Uterus (tissue), 4 donors: Measurements from ENCODE around the gene TPRA1. TPM values are rescaled to one million over a fixed set of nuclear protein-coding genes. Genes with fewer than 3 reads are reported as not detected.

ENCODE experiments used
- DNase-seq, 2 donors: peaks; one replicate each; pipeline ENCODE4 v3.0.0-alpha.2; 2019 to 2020
- H3K27ac ChIP-seq, 2 donors: fragments of 200-600 bp; sonication (generic); 1 replicate in 1 of 2; 2 replicates in 1 of 2; pipeline ENCODE4 v1.5.1; 2016 to 2018
- H3K27me3 ChIP-seq, 2 donors: fragments of 200-600 bp; sonication (generic); one replicate each; pipeline ENCODE4 v1.5.1; 2018 to 2019; ENCODE audit warnings: control low read depth in 1 of 2
- H3K36me3 ChIP-seq, 2 donors: fragments of 200-600 bp; sonication (generic); one replicate each; pipeline ENCODE4 v1.5.1; 2019; ENCODE audit warnings: control low read depth in 1 of 2
- H3K4me1 ChIP-seq, 2 donors: fragments of 200-600 bp; sonication (generic); one replicate each; pipeline ENCODE4 v1.5.1; 2018 to 2019; ENCODE audit warnings: control low read depth in 1 of 2
- H3K4me3 ChIP-seq, 2 donors: fragments of 200-600 bp; sonication (generic); 1 replicate in 1 of 2; 2 replicates in 1 of 2; pipeline ENCODE4 v1.5.1; 2018 to 2019; ENCODE audit warnings: mild to moderate bottlenecking in 1 of 2
- H3K9me3 ChIP-seq, 2 donors: fragments of 200-600 bp; sonication (generic); one replicate each; pipeline ENCODE4 v1.5.1; 2019; ENCODE audit warnings: control low read depth in 1 of 2
- CTCF ChIP-seq, 4 experiments: fragments of 200-600 bp in 2 of 4; fragments of 450-650 bp in 2 of 4; sonication (generic) in 2 of 4; IDR thresholded peaks; one replicate each; pipeline ENCODE4 v1.5.1; 2016 to 2019; ENCODE audit warnings: antibody characterized with exemption in 4 of 4, mild to moderate bottlenecking in 2 of 4, moderate library complexity in 1 of 4
- POLR2A ChIP-seq, 2 donors: fragments of 450-650 bp; IDR thresholded peaks; one replicate each; pipeline ENCODE4 v1.6.1; 2016; ENCODE audit warnings: antibody characterized with exemption in 2 of 2, mild to moderate bottlenecking in 1 of 2, moderate library complexity in 1 of 2
- intact Hi-C: fragments of 100-400 bp; cut with DNase I; formaldehyde crosslinking; loops from one replicate; pipeline ENCODE4 v1.15.1; 2023; ENCODE audit warnings: low total_unique reads
- total RNA-seq, 4 donors: library from RNA; depleted of rRNA in 3 of 4; stranded (reverse); fragments of >200 nt in 3 of 4; gene quantifications; one replicate each; pipeline versions ENCODE4 v1.1.0 to v1.2.4, GENCODE V29; 2014 to 2023
- donor health status: DM: yes; HTN: yes; CAD: no.

The TPRA1 gene
- total RNA-seq, 4 donors from 2014 or later, result 22.4 to 72.5 (median 37.7) TPM

GRCh38 chr3:127580327-127581060, 10.0 kb downstream of the TPRA1 start:
- Histone ChIP-seq H3K9me3 (no peaks in the 10 kb centered on the region), H3K36me3 (no peaks in the 10 kb centered on the region), H3K27me3 (no peaks in the 10 kb centered on the region), H3K4me1 (peaks cover 0 to under 1% of the 10 kb centered on the region in 2 donors), H3K4me3 (no peak overlapping the region), H3K27ac (no peak overlapping the region)
- no peak for TF ChIP-seq POLR2A (IDR thresholded peaks at IDR 0.05)
- intact Hi-C loops, result no loop called here
- DNase-seq, result no peak

- Histone ChIP-seq H3K4me1 (peaks cover 0 to 4% of the 10 kb centered on the region in 2 donors), H3K9me3 (no peaks in the 10 kb centered on the region), H3K36me3 (no peaks in the 10 kb centered on the region), H3K27ac (no peak overlapping the region), H3K4me3 (no peak overlapping the region), H3K27me3 (no peaks in the 10 kb centered on the region)
- intact Hi-C loops, result no loop called here
- TF ChIP-seq POLR2A (IDR thresholded peaks at IDR 0.05) (no peak), CTCF (IDR thresholded peaks at IDR 0.05) (no peak)
- no peak for DNase-seq
Measured at GRCh38 chr3:127578802-127579201, 11.7 kb downstream of the TPRA1 start.

- H3K27ac ChIP-seq, result no peak overlapping the region
- H3K4me3 ChIP-seq, result no peak overlapping the region
- H3K36me3 ChIP-seq, result no peaks in the 10 kb centered on the region
- peaks cover 0 to 4% of the 10 kb centered on the region in 2 donors for H3K4me1 ChIP-seq
- no peak for DNase-seq
- TF ChIP-seq POLR2A (IDR thresholded peaks at IDR 0.05) (no peak), CTCF (IDR thresholded peaks at IDR 0.05) (no peak)
- intact Hi-C loops, result no loop called here
- no peaks in the 10 kb centered on the region for H3K9me3 ChIP-seq
- H3K27me3 ChIP-seq, result no peaks in the 10 kb centered on the region
Measured at GRCh38 chr3:127578168-127578567, 12.4 kb downstream of the TPRA1 start.

GRCh38 chr3:127577448-127577847, 13.1 kb downstream of the TPRA1 start:
- H3K4me1 ChIP-seq, result peaks cover 0 to 4% of the 10 kb centered on the region in 2 donors
- no peaks in the 10 kb centered on the region for H3K27me3 ChIP-seq
- no peaks in the 10 kb centered on the region for H3K9me3 ChIP-seq
- no peak overlapping the region for H3K27ac ChIP-seq
- TF ChIP-seq CTCF (IDR thresholded peaks at IDR 0.05) (no peak), POLR2A (IDR thresholded peaks at IDR 0.05) (no peak)
- no peak for DNase-seq
- intact Hi-C loops, result no loop called here
- no peaks in the 10 kb centered on the region for H3K36me3 ChIP-seq
- H3K4me3 ChIP-seq, result no peak overlapping the region

- Histone ChIP-seq H3K9me3 (no peaks in the 10 kb centered on the region), H3K4me1 (peaks cover 0 to 4% of the 10 kb centered on the region in 2 donors), H3K4me3 (no peak overlapping the region), H3K27ac (peak overlapping the region; percentile 17 to 46), H3K36me3 (no peaks in the 10 kb centered on the region), H3K27me3 (no peaks in the 10 kb centered on the region)
- intact Hi-C loops, result no loop called here
- TF ChIP-seq POLR2A (IDR thresholded peaks at IDR 0.05) (no peak), CTCF (IDR thresholded peaks at IDR 0.05) (peak; percentile 96 to 99 (median 98))
- peak; percentile 84 to 90 for DNase-seq
Measured at GRCh38 chr3:127574880-127575878, 15.4 kb downstream of the TPRA1 start.
